Measurements from ENCODE around the gene COMMD1.
A peak's percentile ranks its signal among the peaks of the same experiment; 100 is the strongest.
"Not testable (repeated sequence)": the region's sequence is repeated elsewhere in the genome, so short reads cannot be mapped to it uniquely, and the experiment has no call there.

The COMMD1 gene

GRCh38 chr2:61905372-61906185 is at the start of gene COMMD1:
Gene COMMD1 (plus strand): TSS chr2:61905674. CDS start chr2:61905679, 5 bp downstream.
- DNase-seq, result peak; percentile 9

- no peak for DNase-seq
Observed at GRCh38 chr2:61857224-61857623, 48.2 kb upstream of the COMMD1 start.

GRCh38 chr2:61862085-61862484 is 43.4 kb upstream of the COMMD1 start:
- DNase-seq, result no peak

GRCh38 chr2:61866482-61867089 is 38.9 kb upstream of the COMMD1 start:
- DNase-seq, result not testable (repeated sequence)

GRCh38 chr2:61876400-61876799 is 29.1 kb upstream of the COMMD1 start:
- no peak for DNase-seq

GRCh38 chr2:61877571-61878245 is 27.8 kb upstream of the COMMD1 start:
- no peak for DNase-seq

- DNase-seq, result no peak
Observed at GRCh38 chr2:61878761-61879160, 26.7 kb upstream of the COMMD1 start.

- DNase-seq, result not testable (repeated sequence)
Observed at GRCh38 chr2:61879351-61879750, 26.1 kb upstream of the COMMD1 start.

GRCh38 chr2:61882850-61883249 is 22.6 kb upstream of the COMMD1 start:
- no peak for DNase-seq

- DNase-seq, result no peak
Observed at GRCh38 chr2:61885896-61886603, 19.4 kb upstream of the COMMD1 start.

- no peak for DNase-seq
Observed at GRCh38 chr2:61887717-61888266, 17.7 kb upstream of the COMMD1 start.

GRCh38 chr2:61888267-61889055 is 17.0 kb upstream of the COMMD1 start, which contains the start of gene CCT4:
Gene CCT4 (minus strand): TSS chr2:61888656. CDS start chr2:61888507, 149 bp downstream.
- peak; percentile 49 for DNase-seq

- DNase-seq, result no peak
Observed at GRCh38 chr2:61898810-61899209, 6.7 kb upstream of the COMMD1 start.

- no peak for DNase-seq
Observed at GRCh38 chr2:61900281-61900680, 5.2 kb upstream of the COMMD1 start.

- no peak for DNase-seq
Observed at GRCh38 chr2:61906186-61906470, 654 bp downstream of the COMMD1 start.

GRCh38 chr2:61909116-61909515 is 3.6 kb downstream of the COMMD1 start:
- no peak for DNase-seq

GRCh38 chr2:61910603-61911002 is 5.1 kb downstream of the COMMD1 start:
- no peak for DNase-seq

- no peak for DNase-seq
Observed at GRCh38 chr2:61911510-61911909, 6.0 kb downstream of the COMMD1 start.

- DNase-seq, result not testable (repeated sequence)
Observed at GRCh38 chr2:61914794-61915193, 9.3 kb downstream of the COMMD1 start.

GRCh38 chr2:61920548-61920947 is 15.1 kb downstream of the COMMD1 start:
- DNase-seq, result no peak

GRCh38 chr2:61922714-61923113 is 17.2 kb downstream of the COMMD1 start:
- DNase-seq, result no peak

Measured in NCI-H748 treated with DMSO at 0.1 percent for 48 hours (cell line).